HepG2 (cell line): ENCODE data around the gene PRPSAP1. TPM values are rescaled to one million over a fixed set of nuclear protein-coding genes. Genes with fewer than 3 reads are reported as not detected.

Source experiments
- BRCA1 ChIP-seq: sonication (generic); formaldehyde crosslinking; IDR thresholded peaks from 2 replicates; pipeline ENCODE4 v1.4.0; 2020; ENCODE audit warnings: missing genetic modification reagents
- CBX2 ChIP-seq, 2 experiments: fragments of 200-600 bp in 1 of 2; sonication (generic); formaldehyde crosslinking in 1 of 2; IDR thresholded peaks; 2 replicates each; pipeline versions ENCODE4 v1.7.0 to v1.8.1; 2018 to 2022; ENCODE audit warnings: low read depth in 2 of 2, low read length in 1 of 2, mild to moderate bottlenecking in 1 of 2, missing genetic modification reagents in 1 of 2
- CBX5 ChIP-seq: sonication (generic); formaldehyde crosslinking; IDR thresholded peaks from 2 replicates; pipeline ENCODE4 v1.4.0; 2020; ENCODE audit warnings: missing genetic modification reagents, borderline replicate concordance
- CEBPG ChIP-seq: IDR thresholded peaks from 2 replicates; pipeline ENCODE4 v1.6.1; 2016
- EP300 ChIP-seq, 3 experiments: sonication (generic) in 1 of 3; formaldehyde crosslinking in 1 of 3; IDR thresholded peaks; 2 replicates each; pipeline versions ENCODE4 v1.5.1 to v1.6.1; 2011 to 2020; ENCODE audit warnings: low read depth in 2 of 3, low read length in 2 of 3, borderline replicate concordance in 1 of 3, improper control_type of control experiment in 1 of 3, mild to moderate bottlenecking in 1 of 3, missing genetic modification reagents in 1 of 3, moderate library complexity in 1 of 3
- GTF3A ChIP-seq: sonication (generic); formaldehyde crosslinking; conservative IDR thresholded peaks from 2 replicates; pipeline ENCODE4 v1.4.0; 2020; ENCODE audit warnings: mild to moderate bottlenecking, missing genetic modification reagents
- HHEX ChIP-seq: IDR thresholded peaks from 2 replicates; pipeline ENCODE4 v1.6.1; 2016; ENCODE audit warnings: control low read depth
- ISX ChIP-seq: sonication (generic); formaldehyde crosslinking; conservative IDR thresholded peaks from 2 replicates; pipeline ENCODE4 v1.5.0; 2020; ENCODE audit warnings: missing genetic modification reagents
- MTA1 ChIP-seq: sonication (generic); formaldehyde crosslinking; IDR thresholded peaks from 2 replicates; pipeline ENCODE4 v1.4.0; 2020; ENCODE audit warnings: missing genetic modification reagents, mild to moderate bottlenecking, borderline replicate concordance
- MYPOP ChIP-seq: sonication (generic); formaldehyde crosslinking; IDR thresholded peaks from 2 replicates; pipeline ENCODE4 v1.8.1; 2023; ENCODE audit warnings: mild to moderate bottlenecking, moderate library complexity, missing genetic modification reagents
- NR2F6 ChIP-seq, 2 experiments: IDR thresholded peaks; 2 replicates each; pipeline ENCODE4 v1.6.1; 2016; ENCODE audit warnings: antibody characterized with exemption in 1 of 2, mild to moderate bottlenecking in 1 of 2
- PAF1 ChIP-seq: IDR thresholded peaks from 2 replicates; pipeline ENCODE4 v1.6.1; 2016; ENCODE audit warnings: missing genetic modification reagents, missing compliant biosample characterization
- RARA ChIP-seq: IDR thresholded peaks from 2 replicates; pipeline ENCODE4 v1.6.1; 2016; ENCODE audit warnings: missing genetic modification reagents, missing compliant biosample characterization
- SOX13 ChIP-seq, 3 experiments: fragments of 450-650 bp in 1 of 3; sonication (generic) in 1 of 3; formaldehyde crosslinking in 1 of 3; IDR thresholded peaks in 2 of 3; conservative IDR thresholded peaks in 1 of 3; 2 replicates each; pipeline versions ENCODE4 v1.5.0 to v1.6.1; 2016 to 2020; ENCODE audit warnings: antibody characterized with exemption in 1 of 3, mild to moderate bottlenecking in 1 of 3, missing compliant biosample characterization in 1 of 3, missing genetic modification reagents in 1 of 3, moderate library complexity in 1 of 3
- SSRP1 ChIP-seq: IDR thresholded peaks from 2 replicates; pipeline ENCODE4 v1.6.1; 2016; ENCODE audit warnings: control low read depth
- TFAP4 ChIP-seq: sonication (generic); IDR thresholded peaks from 2 replicates; pipeline ENCODE4 v1.6.1; 2016; ENCODE audit warnings: low read depth, borderline replicate concordance
- ZNF20 ChIP-seq: sonication (generic); formaldehyde crosslinking; IDR thresholded peaks from 2 replicates; pipeline ENCODE4 v1.4.0; 2020; ENCODE audit warnings: mild to moderate bottlenecking, moderate library complexity, missing genetic modification reagents
- ZNF670 ChIP-seq: sonication (generic); formaldehyde crosslinking; IDR thresholded peaks from 2 replicates; pipeline ENCODE4 v1.8.0; 2022; ENCODE audit warnings: mild to moderate bottlenecking, missing genetic modification reagents, borderline replicate concordance
- ZNF891 ChIP-seq: sonication (generic); formaldehyde crosslinking; IDR thresholded peaks from 2 replicates; pipeline ENCODE4 v1.5.0; 2020; ENCODE audit warnings: mild to moderate bottlenecking, missing genetic modification reagents
- polyA plus RNA-seq, 8 experiments: library from polyadenylated mRNA; depleted of rRNA in 3 of 8; stranded (reverse) in 7 of 8; unstranded in 1 of 8; fragments of >200 nt; fragmentation: Illumina TruSeq in 4 of 8; extraction: Trizol in 4 of 8; gene quantifications; 2 replicates each; pipeline versions ENCODE4 v1.2.1 to v1.2.3, GENCODE V29; 2011 to 2016; ENCODE audit warnings: low read depth in 4 of 8, missing spikeins in 1 of 8, mixed read lengths in 1 of 8; ENCODE audit not compliant: insufficient read depth in 1 of 8
- total RNA-seq, 5 experiments: library from RNA; depleted of rRNA; stranded (reverse); fragments of >200 nt; fragmentation: Illumina TruSeq; extraction: Trizol; gene quantifications; 2 replicates each; pipeline ENCODE4 v1.2.3, GENCODE V29; 2016; ENCODE audit warnings: low read depth in 1 of 5
- TF ChIP-seq, protein P1 (sequence below): IDR thresholded peaks from 2 replicates; pipeline ENCODE4 v1.6.1; 2012; ENCODE audit warnings: low read length, improper control_type of control experiment
- TF ChIP-seq, protein P2 (sequence below): IDR thresholded peaks from 2 replicates; pipeline ENCODE4 v1.6.1; 2012; ENCODE audit warnings: low read depth, low read length, improper control_type of control experiment

Gene PRPSAP1
- total and polyA plus RNA-seq, 2 of the 13 experiments (the other 11 are each of a cell fraction or from before 2014, with no cell fraction given), result 91.1 to 314 TPM

DNA sequence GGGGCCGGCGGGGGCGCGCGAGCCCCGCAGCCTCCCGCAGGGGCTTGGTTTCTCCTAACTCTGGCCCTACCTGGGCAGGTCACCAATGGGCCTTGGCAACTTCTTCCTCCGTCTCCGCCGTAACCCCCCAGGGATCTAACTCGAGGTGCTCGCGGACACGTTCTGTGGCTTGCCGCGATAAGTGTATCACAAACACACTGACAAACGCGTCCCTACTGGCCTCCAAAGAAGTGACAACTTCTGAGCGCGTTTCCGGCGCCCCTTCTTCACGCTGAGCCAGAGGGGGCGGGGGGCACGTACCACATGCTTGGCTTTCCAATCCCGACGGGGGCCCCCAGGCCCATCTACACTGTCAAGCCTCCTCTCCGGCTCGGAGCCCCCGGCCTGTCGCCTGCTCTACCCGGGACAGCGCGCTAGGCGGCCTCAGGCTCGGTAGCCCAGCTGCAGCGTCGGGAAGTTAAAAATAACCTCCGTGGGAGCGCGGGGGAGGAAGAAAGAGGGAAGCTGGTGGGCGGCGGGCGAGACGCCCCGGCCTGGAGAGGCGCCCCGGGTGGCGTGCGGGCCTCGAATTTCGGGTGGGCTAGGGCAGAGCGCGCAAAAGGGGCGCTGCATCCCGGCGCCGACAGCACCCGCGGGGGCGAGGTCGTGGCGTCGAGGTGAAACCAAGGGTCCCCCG lies 30.0 kb upstream of the PRPSAP1 start (continued):
- TF ChIP-seq, protein P1, sequence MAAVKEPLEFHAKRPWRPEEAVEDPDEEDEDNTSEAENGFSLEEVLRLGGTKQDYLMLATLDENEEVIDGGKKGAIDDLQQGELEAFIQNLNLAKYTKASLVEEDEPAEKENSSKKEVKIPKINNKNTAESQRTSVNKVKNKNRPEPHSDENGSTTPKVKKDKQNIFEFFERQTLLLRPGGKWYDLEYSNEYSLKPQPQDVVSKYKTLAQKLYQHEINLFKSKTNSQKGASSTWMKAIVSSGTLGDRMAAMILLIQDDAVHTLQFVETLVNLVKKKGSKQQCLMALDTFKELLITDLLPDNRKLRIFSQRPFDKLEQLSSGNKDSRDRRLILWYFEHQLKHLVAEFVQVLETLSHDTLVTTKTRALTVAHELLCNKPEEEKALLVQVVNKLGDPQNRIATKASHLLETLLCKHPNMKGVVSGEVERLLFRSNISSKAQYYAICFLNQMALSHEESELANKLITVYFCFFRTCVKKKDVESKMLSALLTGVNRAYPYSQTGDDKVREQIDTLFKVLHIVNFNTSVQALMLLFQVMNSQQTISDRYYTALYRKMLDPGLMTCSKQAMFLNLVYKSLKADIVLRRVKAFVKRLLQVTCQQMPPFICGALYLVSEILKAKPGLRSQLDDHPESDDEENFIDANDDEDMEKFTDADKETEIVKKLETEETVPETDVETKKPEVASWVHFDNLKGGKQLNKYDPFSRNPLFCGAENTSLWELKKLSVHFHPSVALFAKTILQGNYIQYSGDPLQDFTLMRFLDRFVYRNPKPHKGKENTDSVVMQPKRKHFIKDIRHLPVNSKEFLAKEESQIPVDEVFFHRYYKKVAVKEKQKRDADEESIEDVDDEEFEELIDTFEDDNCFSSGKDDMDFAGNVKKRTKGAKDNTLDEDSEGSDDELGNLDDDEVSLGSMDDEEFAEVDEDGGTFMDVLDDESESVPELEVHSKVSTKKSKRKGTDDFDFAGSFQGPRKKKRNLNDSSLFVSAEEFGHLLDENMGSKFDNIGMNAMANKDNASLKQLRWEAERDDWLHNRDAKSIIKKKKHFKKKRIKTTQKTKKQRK, result no peak
- TF ChIP-seq TFAP4 (peak; percentile 36; the same call in 1 of the 2 replicates), BRCA1 (CRISPR knock-in tag) (no peak), GTF3A (CRISPR knock-in tag) (no peak; the same call in 1 of the 2 replicates), SSRP1 (CRISPR knock-in tag) (peak; percentile 56; the same call in 1 of the 2 replicates), HHEX (CRISPR knock-in tag) (no peak), NR2F6 (IDR thresholded peaks at IDR 0.05) (no peak), NR2F6 (CRISPR knock-in tag; IDR thresholded peaks at IDR 0.05) (peak; percentile 14; the same call in 1 of the 2 replicates), CBX2 (IDR thresholded peaks at IDR 0.05; ENCODE audit: low read depth, low read length) (no peak), CBX2 (CRISPR knock-in tag; IDR thresholded peaks at IDR 0.05; ENCODE audit: low read depth) (0 out of 2 replicates have a peak, but pooled peaks have one; percentile 51), SOX13 (IDR thresholded peaks at IDR 0.05) (no peak), SOX13 (CRISPR knock-in tag; conservative IDR thresholded peaks at IDR 0.05 in 1 of 2, IDR thresholded peaks at IDR 0.05 in 1 of 2) (0 out of 4 replicates have a peak, but pooled peaks of 1 of the 2 experiments have one; percentile 10), EP300 (IDR thresholded peaks at IDR 0.05; ENCODE audit: low read depth in 2 of 2, low read length in 2 of 2) (no peak; a peak in 1 of 4 replicates), EP300 (CRISPR knock-in tag; IDR thresholded peaks at IDR 0.05; ENCODE audit: borderline replicate concordance) (0 out of 2 replicates have a peak, but pooled peaks have one; percentile 38), CEBPG (CRISPR knock-in tag) (0 out of 2 replicates have a peak, but pooled peaks have one; percentile 4), MYPOP (CRISPR knock-in tag) (no peak; the same call in 1 of the 2 replicates), ZNF891 (CRISPR knock-in tag) (peak; percentile 92; the same call in 1 of the 2 replicates), MTA1 (no peak), ISX (CRISPR knock-in tag) (no peak), ZNF20 (CRISPR knock-in tag) (no peak), PAF1 (peak; percentile 73; the same call in 1 of the 2 replicates), RARA (no peak), CBX5 (peak; percentile 52; the same call in 1 of the 2 replicates), ZNF670 (CRISPR knock-in tag) (0 out of 2 replicates have a peak, but pooled peaks have one; percentile 60)
- TF ChIP-seq, protein P2, sequence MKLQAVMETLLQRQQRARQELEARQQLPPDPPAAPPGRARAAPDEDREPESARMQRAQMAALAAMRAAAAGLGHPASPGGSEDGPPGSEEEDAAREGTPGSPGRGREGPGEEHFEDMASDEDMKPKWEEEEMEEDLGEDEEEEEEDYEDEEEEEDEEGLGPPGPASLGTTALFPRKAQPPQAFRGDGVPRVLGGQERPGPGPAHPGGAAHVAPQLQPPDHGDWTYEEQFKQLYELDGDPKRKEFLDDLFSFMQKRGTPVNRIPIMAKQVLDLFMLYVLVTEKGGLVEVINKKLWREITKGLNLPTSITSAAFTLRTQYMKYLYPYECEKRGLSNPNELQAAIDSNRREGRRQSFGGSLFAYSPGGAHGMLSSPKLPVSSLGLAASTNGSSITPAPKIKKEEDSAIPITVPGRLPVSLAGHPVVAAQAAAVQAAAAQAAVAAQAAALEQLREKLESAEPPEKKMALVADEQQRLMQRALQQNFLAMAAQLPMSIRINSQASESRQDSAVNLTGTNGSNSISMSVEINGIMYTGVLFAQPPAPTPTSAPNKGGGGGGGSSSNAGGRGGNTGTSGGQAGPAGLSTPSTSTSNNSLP, result no peak
